Epidermal melanocyte (primary cell): ENCODE results near the gene GRAMD1B.

Source experiments
- DNase-seq: peaks from one replicate; pipeline ENCODE4 v3.0.0; 2011; ENCODE audit warnings: low spot score; ENCODE audit not compliant: insufficient read length

The GRAMD1B gene

GRCh38 chr11:123409456-123410217 is 20.4 kb upstream of the GRAMD1B start:
- DNase-seq: no peak

GRCh38 chr11:123410218-123410549 is 19.9 kb upstream of the GRAMD1B start:
- DNase-seq: no peak

GRCh38 chr11:123413636-123414035 is 16.4 kb upstream of the GRAMD1B start:
- no peak for DNase-seq

GRCh38 chr11:123416566-123416965 is 13.5 kb upstream of the GRAMD1B start:
- no peak for DNase-seq

- DNase-seq: no peak
These were observed 11.5 kb upstream of the GRAMD1B start for GRCh38 chr11:123418351-123419114.

GRCh38 chr11:123419731-123420452 is 10.2 kb upstream of the GRAMD1B start:
- no peak for DNase-seq

GRCh38 chr11:123421589-123421988 is 8.5 kb upstream of the GRAMD1B start:
- no peak for DNase-seq

- DNase-seq: no peak
These were observed 4.7 kb upstream of the GRAMD1B start for GRCh38 chr11:123425367-123425766.

GRCh38 chr11:123426789-123427188 is 3.3 kb upstream of the GRAMD1B start:
- no peak for DNase-seq

GRCh38 chr11:123427405-123427804 is 2.7 kb upstream of the GRAMD1B start:
- no peak for DNase-seq

- DNase-seq: no peak
These were observed 1.9 kb upstream of the GRAMD1B start for GRCh38 chr11:123428116-123428715.

GRCh38 chr11:123429336-123429735 is 733 bp upstream of the GRAMD1B start:
- DNase-seq: no peak

GRCh38 chr11:123430721-123431497 is 840 bp downstream of the GRAMD1B start:
- DNase-seq: no peak

GRCh38 chr11:123431619-123432018 is 1.6 kb downstream of the GRAMD1B start:
- no peak for DNase-seq

GRCh38 chr11:123434262-123434661 is 4.2 kb downstream of the GRAMD1B start:
- no peak for DNase-seq

- DNase-seq: no peak
These were observed 4.8 kb downstream of the GRAMD1B start for GRCh38 chr11:123434911-123435310.

GRCh38 chr11:123437236-123437979 is 7.3 kb downstream of the GRAMD1B start:
- no peak for DNase-seq

GRCh38 chr11:123438131-123438627 is 8.1 kb downstream of the GRAMD1B start:
- no peak for DNase-seq

GRCh38 chr11:123439616-123440015 is 9.5 kb downstream of the GRAMD1B start:
- DNase-seq: no peak

GRCh38 chr11:123441161-123441560 is 11.1 kb downstream of the GRAMD1B start:
- no peak for DNase-seq
